SW 1271 (cell line): ENCODE measurements around the gene COPS6.
"Not testable (repeated sequence)": the region's sequence is repeated elsewhere in the genome, so short reads cannot be mapped to it uniquely, and the experiment has no call there.

Experiments used
- DNase-seq, 2 experiments: peaks; one replicate each; lab custom pipeline; 2025; lab: John Stamatoyannopoulos, UW

COPS6 gene

GRCh38 chr7:100127866-100128636 is 39.3 kb downstream of the COPS6 start:
- DNase-seq: no peak

GRCh38 chr7:100128637-100128963 is 39.8 kb downstream of the COPS6 start:
- DNase-seq: no peak

GRCh38 chr7:100130220-100130607 is 41.4 kb downstream of the COPS6 start:
- not testable (repeated sequence) for DNase-seq

DNA sequence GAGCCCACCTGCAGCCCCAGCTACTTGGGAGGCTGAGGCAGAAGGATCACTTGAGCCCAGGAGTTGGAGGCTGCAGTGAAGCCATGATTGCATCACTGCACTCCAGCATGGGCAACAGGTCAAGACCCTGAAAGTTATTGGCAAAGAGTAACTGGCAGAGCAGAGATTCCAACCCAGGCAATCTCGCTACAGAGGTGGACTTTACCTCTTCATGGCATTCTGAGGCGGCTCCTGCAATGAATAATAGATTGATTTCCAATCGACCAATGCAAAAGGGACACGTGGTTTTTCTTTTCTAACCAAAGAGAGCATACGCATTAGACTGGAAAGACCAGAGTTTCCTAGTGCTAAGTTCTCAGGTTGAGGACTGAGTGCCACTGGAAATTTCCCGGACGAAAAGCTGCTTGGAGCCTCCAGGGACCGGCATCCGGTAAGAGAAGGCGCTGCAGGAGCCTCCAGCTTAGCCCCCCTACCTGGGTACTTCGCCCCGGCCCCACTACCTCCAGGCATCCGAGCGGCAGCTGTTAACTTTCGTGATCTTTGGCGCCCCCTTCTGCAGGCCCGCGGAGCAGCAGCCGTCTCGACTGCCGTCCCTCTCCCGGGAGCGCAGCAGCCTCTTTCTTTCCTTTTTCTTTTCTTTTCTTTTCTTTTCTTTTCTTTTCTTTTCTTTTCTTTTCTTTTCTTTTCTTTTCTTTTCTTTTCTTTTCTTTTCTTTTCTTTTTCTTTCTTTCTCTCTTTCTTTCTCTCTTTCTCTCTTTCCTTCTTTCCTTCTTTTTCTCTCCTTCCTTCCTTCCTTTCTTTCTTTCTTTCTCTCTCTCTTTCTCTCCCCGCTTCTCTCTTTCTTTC is 42.1 kb downstream of the COPS6 start:
- peak in 1 of 2 experiments; percentile 36 for DNase-seq

GRCh38 chr7:100132126-100132525 is 43.4 kb downstream of the COPS6 start:
- no peak for DNase-seq

GRCh38 chr7:100132697-100133151 is 44.0 kb downstream of the COPS6 start:
- peak in 1 of 2 experiments; percentile 52 for DNase-seq

GRCh38 chr7:100137851-100138760 is 49.3 kb downstream of the COPS6 start:
- no peak for DNase-seq

DNA sequence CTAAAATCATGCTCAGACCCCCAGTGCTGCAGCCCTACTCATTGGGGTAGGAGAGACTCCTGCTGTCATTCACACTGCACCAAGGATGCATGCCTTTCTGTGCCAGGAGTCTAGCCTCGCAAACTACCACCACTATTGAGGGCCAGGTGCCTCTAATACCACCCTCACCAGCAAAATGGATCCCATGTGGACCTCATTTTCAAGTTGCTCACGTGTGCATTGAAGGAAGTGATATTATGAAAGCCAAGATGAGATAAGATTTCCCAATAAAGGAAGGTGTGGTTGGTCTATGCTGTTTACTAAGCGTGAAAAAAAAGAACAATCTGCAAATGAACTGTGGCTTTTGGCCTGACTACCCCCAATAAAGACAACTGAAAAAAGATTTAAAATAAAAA is 52.8 kb downstream of the COPS6 start:
- no peak for DNase-seq
